Measurements from ENCODE around the gene LARGE1. TPM values are rescaled to one million over a fixed set of nuclear protein-coding genes. Genes with fewer than 3 reads are reported as not detected.

LARGE1 gene
- total RNA-seq, 1 donor from 2014 or later, result 119 TPM

DNA sequence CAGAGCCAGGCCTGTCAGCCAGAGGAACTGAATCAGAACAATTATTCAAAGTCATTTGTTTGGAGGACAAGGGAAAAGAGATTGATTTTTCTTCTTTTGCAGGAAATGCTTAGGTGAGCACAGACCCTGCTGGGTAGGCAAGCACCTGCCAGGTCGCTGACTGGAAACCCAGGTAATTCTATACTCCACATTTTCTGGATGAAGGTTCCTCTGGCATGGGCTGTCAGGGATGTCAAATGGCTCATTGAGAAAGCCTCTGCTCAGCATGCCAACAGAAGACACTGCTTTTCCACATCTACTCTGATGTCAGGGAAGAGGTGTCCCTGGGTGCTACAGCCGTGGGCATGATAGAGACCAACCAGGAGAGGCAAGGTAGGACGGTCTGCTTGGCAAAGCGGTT is 695.4 kb downstream of the LARGE1 start:
- intact Hi-C loops (cut with DNase I), result no loop called here
- no peak for DNase-seq (ENCODE audit: low spot score)

Small RNA genes within 50 kb of the gene (microRNA-seq; reads per million reads assigned to microRNA genes)
- not detected for gene MIR4764
